PC-3 (cell line): ENCODE data around the gene CASZ1. TPM values are rescaled to one million over a fixed set of nuclear protein-coding genes. Genes with fewer than 3 reads are reported as not detected.

ENCODE experiments used
- ATAC-seq: fragments of 200-7000 bp; cut with Tn5 transposase; 2 replicates; pipeline ENCODE4 v1.9.1; 2020; ENCODE audit warnings: mild to moderate bottlenecking, moderate library complexity
- BruUV-seq: library from RNA; stranded (reverse); fragments of 400-500 nt; replicated peaks from 2 replicates; lab custom pipeline; 2021; lab: Mats Ljungman, UMichigan
- CTCF ChIA-PET: fragments of 300-600 bp; sonication (Branson Sonifier 250); formaldehyde crosslinking; loops from one replicate; lab custom pipeline; 2022; ENCODE audit warnings: antibody characterized with exemption; lab: Charles Lee
- POLR2A ChIA-PET: fragments of 300-600 bp; sonication (Branson Sonifier 250); formaldehyde crosslinking; loops from one replicate; lab custom pipeline; 2022; ENCODE audit warnings: antibody characterized with exemption; ENCODE audit not compliant: unreplicated experiment; lab: Charles Lee
- DNase-seq: peaks from one replicate; pipeline ENCODE4 v3.0.0-alpha.2; 2015
- H2AFZ ChIP-seq: fragments of 300-600 bp; sonication (generic); 2 replicates; pipeline ENCODE4 v1.6.0; 2016; ENCODE audit warnings: antibody characterized with exemption, low read length
- H3F3A ChIP-seq: fragments of 300-600 bp; sonication (generic); one replicate; pipeline ENCODE4 v1.6.0; 2017; ENCODE audit warnings: antibody characterized with exemption, low read length, control low read depth, mild to moderate bottlenecking; ENCODE audit not compliant: unreplicated experiment
- H3K27ac ChIP-seq: fragments of 300-600 bp; sonication (generic); 2 replicates; pipeline ENCODE4 v1.5.1; 2016; ENCODE audit warnings: mild to moderate bottlenecking, low read length
- H3K27me3 ChIP-seq: fragments of 300-600 bp; sonication (generic); 2 replicates; pipeline ENCODE4 v1.6.1; 2016; ENCODE audit warnings: low read length, mixed read lengths
- H3K36me3 ChIP-seq: fragments of 300-600 bp; sonication (generic); 2 replicates; pipeline ENCODE4 v1.6.1; 2016; ENCODE audit warnings: low read depth, mixed run types, low read length, mixed read lengths
- H3K4me1 ChIP-seq: fragments of 300-600 bp; sonication (generic); 2 replicates; pipeline ENCODE4 v1.5.1; 2016; ENCODE audit warnings: low read length; ENCODE audit not compliant: insufficient read depth
- H3K4me2 ChIP-seq: fragments of 300-600 bp; sonication (generic); 2 replicates; pipeline ENCODE4 v1.6.0; 2016; ENCODE audit warnings: low read length
- H3K4me3 ChIP-seq: fragments of 300-600 bp; sonication (generic); 2 replicates; pipeline ENCODE4 v1.5.1; 2016; ENCODE audit warnings: mild to moderate bottlenecking, low read length, mixed read lengths
- H3K79me2 ChIP-seq: fragments of 300-600 bp; sonication (generic); 2 replicates; pipeline ENCODE4 v1.6.1; 2017; ENCODE audit warnings: low read length, mixed read lengths
- H3K9ac ChIP-seq: fragments of 300-600 bp; sonication (generic); 2 replicates; pipeline ENCODE4 v1.6.0; 2016; ENCODE audit warnings: mild to moderate bottlenecking, low read length
- H3K9me2 ChIP-seq: fragments of 300-600 bp; sonication (generic); replicated peaks from 2 replicates; pipeline ENCODE4 v1.6.1; 2016; ENCODE audit warnings: mixed run types, low read length, mixed read lengths
- H3K9me3 ChIP-seq: fragments of 300-600 bp; sonication (generic); 2 replicates; pipeline ENCODE4 v1.6.1; 2016; ENCODE audit warnings: low read length, mixed read lengths
- H4K20me1 ChIP-seq: fragments of 300-600 bp; sonication (generic); 2 replicates; pipeline ENCODE4 v1.6.1; 2016; ENCODE audit warnings: low read length, mixed read lengths
- CTCF ChIP-seq: fragments of 300-600 bp; sonication (generic); conservative IDR thresholded peaks from 2 replicates; pipeline ENCODE4 v1.5.1; 2017; ENCODE audit warnings: antibody characterized with exemption, low read depth, mild to moderate bottlenecking, low read length
- EZH2 ChIP-seq: fragments of 300-600 bp; sonication (generic); IDR thresholded peaks from one replicate; pipeline ENCODE4 v1.6.1; 2017; ENCODE audit warnings: antibody characterized with exemption, mild to moderate bottlenecking, low read length; ENCODE audit not compliant: unreplicated experiment
- EZH2phosphoT487 ChIP-seq: fragments of 300-600 bp; sonication (generic); IDR thresholded peaks from 2 replicates; pipeline ENCODE4 v1.6.1; 2018; ENCODE audit warnings: mild to moderate bottlenecking, antibody characterized with exemption, low read length, borderline replicate concordance
- intact Hi-C: fragments of 100-400 bp; cut with micrococcal nuclease; formaldehyde crosslinking; loops from 2 replicates; pipeline ENCODE4 v1.9.0; 2023
- total RNA-seq: library from RNA; depleted of rRNA; stranded (reverse); fragments of >200 nt; gene quantifications from 2 replicates; pipeline ENCODE4 v1.2.3, GENCODE V29; 2014

The CASZ1 gene
- total RNA-seq, 1 experiment from 2014 or later, result 12.8 TPM

- Histone ChIP-seq H2AFZ (no peak overlapping the region), H4K20me1 (no peaks in the 10 kb centered on the region), H3K4me1 (no peaks in the 10 kb centered on the region), H3F3A (no peaks in the 10 kb centered on the region), H3K27me3 (no peaks in the 10 kb centered on the region), H3K4me2 (no peak overlapping the region), H3K27ac (no peak overlapping the region), H3K9me3 (no peaks in the 10 kb centered on the region), H3K79me2 (no peaks in the 10 kb centered on the region), H3K9me2 (no peaks in the 10 kb centered on the region), H3K4me3 (no peak overlapping the region), H3K36me3 (no peaks in the 10 kb centered on the region), H3K9ac (no peak overlapping the region)
- no peak for DNase-seq
- POLR2A ChIA-PET, result no interaction called here
- no peak for TF ChIP-seq EZH2
- no peak for TF ChIP-seq EZH2phosphoT487
- TF ChIP-seq CTCF, result no peak
- ATAC-seq, result no peak
- intact Hi-C loops, result no loop called here
- CTCF ChIA-PET, result no interaction called here
- no TSS peak for BruUV-seq
These were observed 137.9 kb downstream of the CASZ1 start for GRCh38 chr1:10658396-10659066.

GRCh38 chr1:10657088-10657847 is 139.2 kb downstream of the CASZ1 start:
- H3K4me2 ChIP-seq, result no peak overlapping the region
- H4K20me1 ChIP-seq, result no peaks in the 10 kb centered on the region
- intact Hi-C loops, result no loop called here
- H3K27me3 ChIP-seq, result no peaks in the 10 kb centered on the region
- H3K79me2 ChIP-seq, result no peaks in the 10 kb centered on the region
- no peaks in the 10 kb centered on the region for H3K9me3 ChIP-seq
- no TSS peak for BruUV-seq
- no peak overlapping the region for H2AFZ ChIP-seq
- no peaks in the 10 kb centered on the region for H3K4me1 ChIP-seq
- no peaks in the 10 kb centered on the region for H3K36me3 ChIP-seq
- ChIA-PET CTCF (no interaction called here), POLR2A (no interaction called here)
- no peaks in the 10 kb centered on the region for H3K9me2 ChIP-seq
- no peaks in the 10 kb centered on the region for H3F3A ChIP-seq
- no peak for DNase-seq
- TF ChIP-seq EZH2phosphoT487, result no peak
- TF ChIP-seq EZH2, result no peak
- TF ChIP-seq CTCF, result no peak
- ATAC-seq, result no peak
- no peak overlapping the region for H3K9ac ChIP-seq
- H3K4me3 ChIP-seq, result no peak overlapping the region
- no peak overlapping the region for H3K27ac ChIP-seq

- Histone ChIP-seq H3K79me2 (no peaks in the 10 kb centered on the region), H4K20me1 (no peaks in the 10 kb centered on the region), H3K4me1 (no peaks in the 10 kb centered on the region), H3K9ac (no peak overlapping the region), H3K9me3 (no peaks in the 10 kb centered on the region), H3K36me3 (no peaks in the 10 kb centered on the region), H3K27me3 (no peaks in the 10 kb centered on the region), H3K4me2 (no peak overlapping the region), H3K4me3 (no peak overlapping the region), H3F3A (no peaks in the 10 kb centered on the region), H3K9me2 (no peaks in the 10 kb centered on the region), H2AFZ (no peak overlapping the region), H3K27ac (no peak overlapping the region)
- no TSS peak for BruUV-seq
- intact Hi-C loops, result no loop called here
- ATAC-seq, result no peak
- no peak for DNase-seq
- ChIA-PET CTCF (no interaction called here), POLR2A (no interaction called here)
- TF ChIP-seq CTCF, result no peak
- no peak for TF ChIP-seq EZH2phosphoT487
- TF ChIP-seq EZH2, result no peak
These were observed 140.0 kb downstream of the CASZ1 start for GRCh38 chr1:10656431-10656830.
